GM12873 (cell line): ENCODE results near the gene CNTNAP5.

ENCODE experiments used
- TF ChIP-seq, protein P1 (sequence below): IDR thresholded peaks from 2 replicates; pipeline ENCODE4 v1.5.1; 2012; ENCODE audit warnings: low read depth, mild to moderate bottlenecking, moderate library complexity, low read length, control low read depth; ENCODE audit not compliant: insufficient read depth; ENCODE audit errors: missing control alignments

The CNTNAP5 gene

DNA sequence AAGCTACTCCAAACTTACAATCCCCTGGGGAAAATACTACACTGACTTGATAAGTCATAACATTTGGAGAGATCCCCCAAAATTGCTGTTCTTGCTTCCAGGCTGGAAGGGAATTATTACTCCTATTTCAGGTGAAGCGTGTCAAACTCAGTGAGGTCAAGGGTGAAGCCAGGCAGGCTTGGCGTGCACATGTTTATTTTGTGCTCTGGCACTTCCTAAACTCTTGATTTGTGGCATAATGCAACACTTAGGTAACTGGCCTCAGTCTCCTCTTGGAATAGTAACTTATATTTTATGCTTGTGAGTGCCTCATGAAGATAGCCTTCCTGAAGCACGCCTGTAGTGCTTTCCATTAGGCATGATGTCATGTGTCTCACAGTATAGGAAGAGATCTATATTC, 751.2 kb downstream of the CNTNAP5 start:
- TF ChIP-seq, protein P1, sequence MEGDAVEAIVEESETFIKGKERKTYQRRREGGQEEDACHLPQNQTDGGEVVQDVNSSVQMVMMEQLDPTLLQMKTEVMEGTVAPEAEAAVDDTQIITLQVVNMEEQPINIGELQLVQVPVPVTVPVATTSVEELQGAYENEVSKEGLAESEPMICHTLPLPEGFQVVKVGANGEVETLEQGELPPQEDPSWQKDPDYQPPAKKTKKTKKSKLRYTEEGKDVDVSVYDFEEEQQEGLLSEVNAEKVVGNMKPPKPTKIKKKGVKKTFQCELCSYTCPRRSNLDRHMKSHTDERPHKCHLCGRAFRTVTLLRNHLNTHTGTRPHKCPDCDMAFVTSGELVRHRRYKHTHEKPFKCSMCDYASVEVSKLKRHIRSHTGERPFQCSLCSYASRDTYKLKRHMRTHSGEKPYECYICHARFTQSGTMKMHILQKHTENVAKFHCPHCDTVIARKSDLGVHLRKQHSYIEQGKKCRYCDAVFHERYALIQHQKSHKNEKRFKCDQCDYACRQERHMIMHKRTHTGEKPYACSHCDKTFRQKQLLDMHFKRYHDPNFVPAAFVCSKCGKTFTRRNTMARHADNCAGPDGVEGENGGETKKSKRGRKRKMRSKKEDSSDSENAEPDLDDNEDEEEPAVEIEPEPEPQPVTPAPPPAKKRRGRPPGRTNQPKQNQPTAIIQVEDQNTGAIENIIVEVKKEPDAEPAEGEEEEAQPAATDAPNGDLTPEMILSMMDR = no peak

- TF ChIP-seq, protein P1 = no peak
Observed at GRCh38 chr2:124778076-124778475, 753.0 kb downstream of the CNTNAP5 start.

DNA sequence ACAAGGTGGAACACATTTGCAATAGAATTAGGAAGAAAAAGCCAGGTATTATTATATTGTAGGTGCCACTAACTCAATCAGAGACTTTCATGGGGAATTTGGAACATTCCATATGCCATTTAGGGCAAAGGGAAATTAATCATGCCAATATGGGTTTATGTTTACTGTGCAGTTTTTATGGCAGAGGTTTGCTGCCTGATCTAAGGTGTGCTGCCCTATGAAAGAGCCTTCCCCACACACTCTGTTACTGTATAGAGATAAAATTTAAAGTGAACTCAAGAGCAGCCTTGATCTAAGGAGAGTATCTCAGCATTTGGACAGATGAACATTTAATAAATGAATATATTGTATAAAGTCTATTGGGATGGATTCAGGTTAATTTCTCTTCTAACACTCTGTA, 771.6 kb downstream of the CNTNAP5 start:
- TF ChIP-seq, protein P1 = no peak

- TF ChIP-seq, protein P1 = no peak
Observed at GRCh38 chr2:124797049-124797448, 772.0 kb downstream of the CNTNAP5 start.

- TF ChIP-seq, protein P1 = no peak
Observed at GRCh38 chr2:124798551-124798950, 773.5 kb downstream of the CNTNAP5 start.

DNA sequence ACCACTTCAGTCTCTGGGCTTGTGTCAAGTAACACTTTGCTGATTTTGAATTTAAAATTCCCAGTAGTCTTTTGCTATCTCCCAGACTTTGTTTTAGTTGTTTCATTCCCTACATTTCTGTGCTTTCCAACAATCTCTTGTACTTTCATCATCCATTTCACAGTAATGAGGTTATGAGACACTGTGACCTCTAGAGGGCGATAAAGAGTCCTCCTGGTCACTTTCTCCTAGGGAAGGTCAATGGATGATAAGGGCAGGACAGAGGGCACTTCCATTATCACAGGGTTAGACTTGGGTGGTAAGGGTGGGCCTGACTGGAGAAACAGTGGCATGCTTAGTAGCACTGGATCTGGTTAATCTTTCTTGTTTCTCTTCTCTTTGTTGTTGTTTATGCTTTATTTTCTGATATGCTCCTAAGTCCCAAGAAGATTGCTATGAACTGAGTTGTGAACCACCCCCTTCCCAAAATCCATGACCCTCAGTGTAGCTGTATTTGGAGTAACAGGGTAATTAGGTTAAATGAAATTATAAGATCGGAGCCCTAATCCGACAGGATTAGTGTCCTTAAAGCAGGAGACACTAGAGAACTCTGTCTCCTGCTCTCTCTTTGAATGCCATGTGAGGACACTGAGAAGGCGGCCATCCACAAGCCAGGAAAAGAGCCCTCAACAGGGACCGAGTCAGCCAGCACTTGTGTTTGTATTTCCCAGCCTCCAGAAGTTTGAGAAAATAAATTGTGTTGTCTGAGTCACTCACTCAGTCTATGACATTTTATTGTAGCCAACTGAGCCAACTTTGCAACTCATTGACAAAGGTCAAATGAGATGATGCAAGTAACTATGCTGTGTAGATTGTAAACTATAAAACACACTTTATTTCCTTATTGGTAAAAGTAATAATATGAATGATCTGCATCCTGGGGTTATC, 779.2 kb downstream of the CNTNAP5 start:
- TF ChIP-seq, protein P1 = peak; percentile 77

GRCh38 chr2:124805060-124805459, 780.0 kb downstream of the CNTNAP5 start:
- TF ChIP-seq, protein P1 = no peak
